Activated B cell treated with CpG ODN at 0.5 μM for 24 hours (primary cell): ENCODE measurements around the gene PF4V1. TPM values are rescaled to one million over a fixed set of nuclear protein-coding genes. Genes with fewer than 3 reads are reported as not detected.

Experiments
- ATAC-seq: fragments of 200-7000 bp; cut with Tn5 transposase; one replicate; pipeline ENCODE4 v1.10.0; 2021; ENCODE audit warnings: low read depth, mild to moderate bottlenecking, moderate library complexity
- CTCF ChIA-PET: fragments of 350-600 bp; sonication (Branson Sonifier 250); formaldehyde crosslinking; loops from one replicate; lab custom pipeline; 2021; ENCODE audit warnings: antibody characterized with exemption; lab: Charles Lee
- POLR2A ChIA-PET: fragments of 350-600 bp; sonication (Branson Sonifier 250); formaldehyde crosslinking; loops from one replicate; lab custom pipeline; 2021; ENCODE audit warnings: antibody characterized with exemption; lab: Charles Lee
- DNase-seq: peaks from one replicate; pipeline ENCODE4 v3.0.0; 2022
- H3K27ac Mint-ChIP-seq: one replicate; pipeline ENCODE4 v1.8.0; 2020; ENCODE audit warnings: mixed read lengths
- H3K27me3 Mint-ChIP-seq: one replicate; pipeline ENCODE4 v1.8.0; 2021; ENCODE audit warnings: mixed read lengths
- H3K36me3 Mint-ChIP-seq: one replicate; pipeline ENCODE4 v1.8.0; 2021; ENCODE audit warnings: low read depth, mixed read lengths
- H3K4me1 Mint-ChIP-seq: one replicate; pipeline ENCODE4 v1.8.0; 2021; ENCODE audit warnings: mixed read lengths
- H3K4me3 Mint-ChIP-seq: one replicate; pipeline ENCODE4 v1.8.0; 2020; ENCODE audit warnings: mild to moderate bottlenecking, mixed read lengths
- H3K9me3 Mint-ChIP-seq: one replicate; pipeline ENCODE4 v1.8.0; 2020; ENCODE audit warnings: mixed read lengths
- intact Hi-C: fragments of 100-400 bp; cut with micrococcal nuclease; formaldehyde crosslinking; loops from one replicate; pipeline ENCODE4 v1.15.1; 2024
- total RNA-seq: library from RNA; stranded (reverse); gene quantifications from 2 replicates; pipeline ENCODE4 v1.2.3, GENCODE V29; 2022
- TF ChIP-seq, protein P1 (sequence below): fragments of 200-600 bp; IDR thresholded peaks from one replicate; pipeline ENCODE4 v1.8.0; 2022; ENCODE audit warnings: antibody characterized with exemption, mild to moderate bottlenecking

The PF4V1 gene
- total RNA-seq, 1 donor from 2014 or later = not detected

DNA sequence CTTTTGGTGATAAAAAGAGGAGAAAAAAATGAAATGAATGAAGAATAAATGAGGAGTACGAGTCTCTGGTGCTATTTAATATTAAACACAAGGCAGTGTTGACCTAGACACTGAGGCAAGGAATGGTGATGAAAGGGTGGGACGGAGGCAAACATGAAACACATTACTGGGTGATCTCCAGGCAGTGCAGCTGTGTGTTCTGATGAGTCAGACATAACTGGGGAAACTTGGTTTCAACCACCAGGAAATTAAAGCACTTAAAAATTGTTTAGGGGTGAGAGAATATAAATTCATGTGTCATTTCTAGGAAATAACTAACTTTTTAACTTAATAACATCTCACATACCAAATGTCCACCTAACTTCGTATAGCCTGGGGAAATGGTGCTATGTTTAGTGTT is 36.3 kb upstream of the PF4V1 start:
- Mint-ChIP-seq H3K9me3 (no peaks in the 10 kb centered on the region), H3K27me3 (no peaks in the 10 kb centered on the region), H3K4me1 (no peaks in the 10 kb centered on the region), H3K4me3 (no peak overlapping the region), H3K36me3 (no peaks in the 10 kb centered on the region), H3K27ac (no peak overlapping the region)
- ChIA-PET POLR2A (no interaction called here), CTCF (no interaction called here)
- TF ChIP-seq, protein P1, sequence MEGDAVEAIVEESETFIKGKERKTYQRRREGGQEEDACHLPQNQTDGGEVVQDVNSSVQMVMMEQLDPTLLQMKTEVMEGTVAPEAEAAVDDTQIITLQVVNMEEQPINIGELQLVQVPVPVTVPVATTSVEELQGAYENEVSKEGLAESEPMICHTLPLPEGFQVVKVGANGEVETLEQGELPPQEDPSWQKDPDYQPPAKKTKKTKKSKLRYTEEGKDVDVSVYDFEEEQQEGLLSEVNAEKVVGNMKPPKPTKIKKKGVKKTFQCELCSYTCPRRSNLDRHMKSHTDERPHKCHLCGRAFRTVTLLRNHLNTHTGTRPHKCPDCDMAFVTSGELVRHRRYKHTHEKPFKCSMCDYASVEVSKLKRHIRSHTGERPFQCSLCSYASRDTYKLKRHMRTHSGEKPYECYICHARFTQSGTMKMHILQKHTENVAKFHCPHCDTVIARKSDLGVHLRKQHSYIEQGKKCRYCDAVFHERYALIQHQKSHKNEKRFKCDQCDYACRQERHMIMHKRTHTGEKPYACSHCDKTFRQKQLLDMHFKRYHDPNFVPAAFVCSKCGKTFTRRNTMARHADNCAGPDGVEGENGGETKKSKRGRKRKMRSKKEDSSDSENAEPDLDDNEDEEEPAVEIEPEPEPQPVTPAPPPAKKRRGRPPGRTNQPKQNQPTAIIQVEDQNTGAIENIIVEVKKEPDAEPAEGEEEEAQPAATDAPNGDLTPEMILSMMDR = no peak
- DNase-seq (no peak), ATAC-seq (no peak)
- intact Hi-C loops = no loop called here

DNA sequence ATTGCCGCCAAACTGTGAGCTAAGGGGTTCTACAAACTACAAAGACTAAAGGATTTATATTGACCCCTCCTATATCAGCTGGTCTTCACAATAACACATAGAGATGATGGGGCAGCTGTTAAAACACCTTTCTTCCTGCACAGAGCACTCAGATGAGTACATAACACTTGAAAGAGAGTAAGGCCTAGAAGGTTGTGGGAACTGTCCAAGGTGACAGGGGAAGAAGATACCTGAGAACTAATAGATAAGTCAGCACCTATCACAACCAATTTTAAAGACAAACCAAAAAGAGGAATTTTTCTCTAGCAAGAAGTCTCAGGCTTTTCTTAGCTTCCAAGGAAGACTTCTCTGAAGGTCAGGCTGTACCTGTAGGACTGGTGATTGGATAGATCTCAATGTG is 35.8 kb upstream of the PF4V1 start:
- Mint-ChIP-seq H3K4me3 (no peak overlapping the region), H3K27ac (no peak overlapping the region), H3K4me1 (no peaks in the 10 kb centered on the region), H3K27me3 (no peaks in the 10 kb centered on the region), H3K9me3 (no peaks in the 10 kb centered on the region), H3K36me3 (no peaks in the 10 kb centered on the region)
- DNase-seq (no peak), ATAC-seq (no peak)
- TF ChIP-seq, protein P1 = no peak
- intact Hi-C loops = no loop called here
- POLR2A ChIA-PET = no interaction called here
- CTCF ChIA-PET = no interaction called here

DNA sequence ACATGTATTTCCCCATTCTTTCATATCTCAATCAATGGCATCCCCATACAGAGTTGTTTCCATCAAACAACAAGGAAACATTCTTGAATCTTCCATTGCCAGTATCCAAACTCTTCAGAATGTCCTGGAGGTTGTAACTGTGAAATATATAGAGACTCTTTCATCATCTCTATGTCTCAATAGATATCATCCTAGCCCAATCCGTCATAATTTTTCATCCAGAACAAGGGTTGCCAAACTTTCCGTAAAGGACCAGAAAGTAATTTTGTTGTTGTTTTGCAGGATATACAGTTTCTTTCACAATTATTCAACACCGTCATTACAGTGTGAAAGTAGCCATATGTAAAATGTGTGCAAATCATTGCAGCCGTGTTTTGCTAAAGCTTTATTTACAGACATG is 31.8 kb upstream of the PF4V1 start:
- TF ChIP-seq, protein P1 = no peak
- ChIA-PET POLR2A (no interaction called here), CTCF (no interaction called here)
- H3K9me3 Mint-ChIP-seq = no peaks in the 10 kb centered on the region
- ATAC-seq = no peak
- intact Hi-C loops = no loop called here
- H3K27ac Mint-ChIP-seq = no peak overlapping the region
- DNase-seq = no peak
- H3K27me3 Mint-ChIP-seq = no peaks in the 10 kb centered on the region
- H3K4me1 Mint-ChIP-seq = no peaks in the 10 kb centered on the region
- H3K36me3 Mint-ChIP-seq = no peaks in the 10 kb centered on the region
- no peak overlapping the region for H3K4me3 Mint-ChIP-seq

DNA sequence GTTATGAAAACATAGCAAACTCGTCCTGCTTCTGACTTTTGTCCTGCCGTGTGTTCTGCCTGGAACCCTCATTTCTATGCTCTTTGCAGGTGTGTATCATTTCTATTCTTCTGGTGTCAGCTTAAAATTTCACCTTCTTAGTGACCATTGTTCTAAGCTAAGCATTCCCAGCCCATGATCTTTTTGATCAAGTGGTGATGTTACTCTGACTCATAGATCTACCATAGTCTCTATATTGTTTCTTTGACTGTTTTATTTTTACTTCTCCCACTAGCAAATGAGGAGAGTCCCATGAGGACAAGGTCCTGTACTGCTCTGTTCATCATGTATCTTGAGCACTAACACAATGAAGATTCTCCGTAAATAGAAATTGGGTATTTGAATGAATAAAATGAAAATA is 30.7 kb upstream of the PF4V1 start:
- Mint-ChIP-seq H3K4me3 (no peak overlapping the region), H3K36me3 (no peaks in the 10 kb centered on the region), H3K9me3 (peaks cover 3% of the 10 kb centered on the region), H3K27ac (no peak overlapping the region), H3K4me1 (no peaks in the 10 kb centered on the region), H3K27me3 (no peaks in the 10 kb centered on the region)
- TF ChIP-seq, protein P1 = no peak
- intact Hi-C loops = no loop called here
- no peak for DNase-seq
- POLR2A ChIA-PET = no interaction called here
- CTCF ChIA-PET = no interaction called here
- no peak for ATAC-seq

DNA sequence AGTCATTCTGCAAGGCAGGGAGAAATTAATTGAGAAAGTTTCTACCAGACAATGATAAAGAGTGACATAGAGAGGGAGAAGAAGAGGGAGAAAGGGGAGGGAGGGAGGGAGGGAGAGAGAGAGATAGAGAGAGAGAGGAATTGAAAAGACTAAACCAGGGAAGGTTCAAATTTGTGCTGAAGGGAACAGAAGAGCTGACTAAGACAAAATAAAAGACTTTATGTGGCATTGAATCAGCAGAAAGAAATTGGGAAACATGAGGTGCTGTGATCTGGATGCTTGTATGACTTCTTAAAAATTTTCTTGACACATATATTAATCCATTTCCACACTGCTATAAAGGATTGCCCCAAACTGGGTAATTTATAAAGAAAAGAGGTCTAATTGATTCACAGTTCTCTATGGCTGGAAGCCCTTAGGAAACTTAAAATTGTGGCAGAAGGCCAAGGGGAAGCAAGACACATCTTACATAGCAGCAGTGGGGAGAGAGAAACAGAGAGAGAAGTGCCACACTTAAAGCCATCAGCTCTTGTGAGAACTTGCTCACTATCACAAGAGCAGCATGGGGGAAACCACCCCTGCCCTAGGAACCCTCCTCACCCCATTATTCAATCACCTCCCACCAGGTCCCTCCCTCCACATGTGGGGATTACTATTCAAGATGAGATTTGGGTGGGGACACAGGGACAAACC is 30.1 kb upstream of the PF4V1 start:
- TF ChIP-seq, protein P1 = no peak
- Mint-ChIP-seq H3K27me3 (no peaks in the 10 kb centered on the region), H3K9me3 (peaks cover 6% of the 10 kb centered on the region), H3K4me3 (no peak overlapping the region), H3K4me1 (no peaks in the 10 kb centered on the region), H3K36me3 (no peaks in the 10 kb centered on the region), H3K27ac (no peak overlapping the region)
- ChIA-PET CTCF (interaction anchor here (1.1 kb wide), 1 partner anchor 10 kb away, joined by 3 read pairs; no protein-coding TSS in a partner anchor), POLR2A (no interaction called here)
- intact Hi-C loops = no loop called here
- DNase-seq (no peak), ATAC-seq (no peak)
